Natural killer cell treated with Interleukin-12 subunit alpha and Interleukin-12 subunit beta and Interleukin-15 and Interleukin-18, amount 100 ng/mL, for 72 hours (primary cell): ENCODE results near the gene FNDC7. TPM values are rescaled to one million over a fixed set of nuclear protein-coding genes. Genes with fewer than 3 reads are reported as not detected.
A peak's percentile ranks its signal among the peaks of the same experiment; 100 is the strongest.
"Not testable (repeated sequence)": the region's sequence is repeated elsewhere in the genome, so short reads cannot be mapped to it uniquely, and the experiment has no call there.

Experiments used
- ATAC-seq, 2 donors: fragments of 150-1000 bp; cut with Tn5 transposase in 1 of 2; sonication (Bioruptor Pico), chemical (Tn5 transposase) in 1 of 2; 2 replicates each; pipeline ENCODE4 v1.10.0; 2021
- DNase-seq: peaks from one replicate; pipeline ENCODE4 v3.0.0; 2022; ENCODE audit warnings: low spot score
- H3K27ac Mint-ChIP-seq, 2 donors: 1 replicate in 1 of 2; 2 replicates in 1 of 2; pipeline ENCODE4 v1.8.0; 2022; ENCODE audit warnings: mixed read lengths in 2 of 2, mild to moderate bottlenecking in 1 of 2, moderate library complexity in 1 of 2
- H3K27me3 Mint-ChIP-seq, 2 donors: 1 replicate in 1 of 2; 2 replicates in 1 of 2; pipeline ENCODE4 v1.8.0; 2022; ENCODE audit warnings: mixed read lengths in 2 of 2
- H3K36me3 Mint-ChIP-seq: one replicate; pipeline ENCODE4 v1.8.0; 2022; ENCODE audit warnings: mixed read lengths
- H3K4me1 Mint-ChIP-seq, 2 donors: 1 replicate in 1 of 2; 2 replicates in 1 of 2; pipeline ENCODE4 v1.8.0; 2022; ENCODE audit warnings: low read depth in 2 of 2, mixed read lengths in 2 of 2, mild to moderate bottlenecking in 1 of 2
- H3K4me3 Mint-ChIP-seq: one replicate; pipeline ENCODE4 v1.8.0; 2022; ENCODE audit warnings: mixed read lengths
- H3K9me3 Mint-ChIP-seq: 2 replicates; pipeline ENCODE4 v1.8.0; 2022; ENCODE audit warnings: mixed read lengths
- total RNA-seq, 2 donors: library from RNA; stranded (reverse); gene quantifications; one replicate each; pipeline ENCODE4 v1.2.3, GENCODE V29; 2022

FNDC7 gene
- total RNA-seq, 2 donors from 2014 or later, result 0.12 TPM; not detected in 1

DNA sequence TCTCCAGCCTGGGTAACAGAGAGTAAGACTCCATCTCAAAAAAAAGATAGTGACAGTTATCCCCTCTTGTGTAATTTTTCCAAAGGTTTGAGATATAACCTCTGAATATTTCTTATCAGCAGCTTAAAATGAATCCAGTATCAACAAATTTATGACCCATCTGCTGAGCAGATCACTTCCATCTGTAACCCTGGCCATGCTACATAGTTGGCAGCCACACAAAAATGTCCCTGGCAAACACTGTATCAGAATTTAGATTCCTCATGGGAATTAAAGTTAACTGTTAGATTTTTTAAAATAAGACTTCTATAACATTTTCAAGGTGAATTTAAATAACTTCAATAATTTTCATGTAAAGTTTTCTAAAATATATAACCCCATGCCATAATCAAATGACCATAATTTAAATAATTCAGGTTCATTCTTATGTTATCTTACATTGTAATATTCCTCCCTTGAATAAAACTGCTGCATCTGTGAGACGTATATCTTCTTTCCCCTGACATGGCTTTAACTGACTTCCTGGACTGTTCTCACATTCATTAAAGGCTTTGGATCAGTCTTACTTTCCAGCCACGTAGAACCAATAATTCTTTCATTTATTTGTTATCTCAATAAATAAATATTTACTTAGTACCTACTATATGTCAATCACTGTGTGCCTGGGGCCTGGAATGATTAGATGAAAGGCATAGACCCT, 25.9 kb upstream of the FNDC7 start:
- H3K4me3 Mint-ChIP-seq, result no peak overlapping the region
- no peaks in the 10 kb centered on the region for H3K36me3 Mint-ChIP-seq
- peak overlapping the region in 1 of 2 donors; percentile 50 for H3K27ac Mint-ChIP-seq
- DNase-seq, result no peak
- ATAC-seq, result no peak
- H3K9me3 Mint-ChIP-seq, result no peaks in the 10 kb centered on the region
- H3K4me1 Mint-ChIP-seq, result peaks cover 14 to 20% of the 10 kb centered on the region in 2 donors
- no peaks in the 10 kb centered on the region for H3K27me3 Mint-ChIP-seq

DNA sequence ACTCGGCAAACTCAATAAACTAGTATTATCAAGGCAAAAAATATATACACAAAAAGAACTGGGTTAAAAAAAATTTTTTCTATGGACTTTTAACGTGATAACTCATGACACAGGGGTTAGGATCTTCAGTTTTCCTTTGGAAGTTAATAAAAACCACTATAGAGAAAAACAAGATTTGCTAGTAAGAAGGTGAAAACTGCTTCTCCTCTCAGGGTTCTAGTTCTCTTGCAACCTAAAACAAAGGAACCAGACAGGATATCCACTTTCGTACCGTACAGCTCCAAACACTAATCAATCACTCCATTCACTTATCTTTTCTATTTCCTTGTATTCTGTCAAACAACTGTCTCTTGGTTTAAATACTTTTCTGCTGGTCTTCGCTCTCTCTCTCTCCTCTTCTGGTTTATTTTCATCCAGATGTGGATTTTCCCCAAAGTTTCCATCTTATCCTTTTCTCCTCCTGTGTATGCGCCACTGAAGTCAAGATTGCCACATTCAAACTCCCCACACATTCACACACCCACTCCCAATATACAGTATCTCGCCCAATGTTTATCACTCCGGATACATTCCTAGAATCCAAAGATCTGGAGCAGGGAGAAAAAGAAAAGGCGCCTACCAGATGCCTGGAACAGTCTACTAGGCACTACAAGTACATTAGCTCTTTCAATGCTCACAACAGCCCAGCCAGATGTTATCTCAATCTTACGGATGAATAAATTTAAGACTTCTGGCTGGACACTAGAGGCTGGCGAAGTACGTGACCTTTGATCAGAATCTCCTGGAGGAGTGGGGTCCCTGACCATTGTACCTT, 21.4 kb upstream of the FNDC7 start:
- ATAC-seq, result no peak
- Mint-ChIP-seq H3K4me1 (peaks cover 31 to 39% of the 10 kb centered on the region in 2 donors), H3K4me3 (peak overlapping the region; percentile 93), H3K9me3 (no peaks in the 10 kb centered on the region), H3K27ac (peak overlapping the region; percentile 96 to 99), H3K27me3 (no peaks in the 10 kb centered on the region), H3K36me3 (peaks cover 27% of the 10 kb centered on the region)
- no peak for DNase-seq

DNA sequence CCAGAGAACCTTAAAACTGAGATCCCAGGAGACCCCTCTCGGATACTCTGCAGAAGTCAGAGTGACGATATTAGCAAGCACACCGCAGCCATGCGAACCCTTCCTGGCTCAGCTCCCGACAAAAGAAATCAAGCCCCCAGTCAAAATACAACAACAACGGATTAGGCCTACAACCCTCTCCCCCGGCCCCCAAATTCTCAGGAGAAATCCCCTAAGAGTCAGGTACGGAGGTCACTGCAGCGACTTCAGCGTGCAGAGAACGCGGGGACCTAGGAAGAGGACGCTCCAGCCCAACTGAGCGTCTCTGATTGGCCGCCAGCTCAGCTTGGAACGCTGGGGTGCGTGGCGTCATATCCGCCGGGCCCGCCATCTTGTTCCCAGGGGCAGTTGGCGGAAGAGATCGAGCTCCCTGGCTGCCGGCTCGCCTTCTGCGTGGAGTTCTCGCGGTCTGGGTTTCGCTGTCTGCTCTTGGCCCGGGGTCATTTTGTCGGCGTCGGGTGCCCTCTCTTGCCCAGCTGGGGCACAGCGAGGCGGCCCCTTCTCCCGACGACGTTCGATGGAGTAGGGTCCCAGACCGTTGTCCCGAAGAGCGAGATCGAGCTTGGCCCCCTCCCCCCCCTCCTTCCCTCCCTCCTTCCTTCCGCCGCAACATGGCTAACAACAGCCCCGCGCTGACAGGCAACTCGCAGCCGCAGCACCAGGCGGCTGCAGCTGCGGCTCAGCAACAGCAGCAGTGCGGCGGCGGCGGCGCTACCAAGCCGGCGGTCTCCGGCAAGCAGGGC, 20.6 kb upstream of the FNDC7 start, which contains the start of gene PRPF38B:
Gene PRPF38B (plus strand): TSS at position 369 of the 782 bp plus-strand sequence. CDS start 282 bp downstream, at position 651.
- Mint-ChIP-seq H3K27ac (peak within 1 kb of the TSS; percentile 96 to 99), H3K27me3 (no peaks in the 10 kb centered on the region), H3K4me3 (peak within 1 kb of the TSS; percentile 93), H3K36me3 (peaks cover 30% of the 10 kb centered on the region), H3K4me1 (peaks cover 31 to 42% of the 10 kb centered on the region in 2 donors), H3K9me3 (no peaks in the 10 kb centered on the region)
- peak; percentile 94 for DNase-seq
- ATAC-seq, result peak; percentile 96 to 98

DNA sequence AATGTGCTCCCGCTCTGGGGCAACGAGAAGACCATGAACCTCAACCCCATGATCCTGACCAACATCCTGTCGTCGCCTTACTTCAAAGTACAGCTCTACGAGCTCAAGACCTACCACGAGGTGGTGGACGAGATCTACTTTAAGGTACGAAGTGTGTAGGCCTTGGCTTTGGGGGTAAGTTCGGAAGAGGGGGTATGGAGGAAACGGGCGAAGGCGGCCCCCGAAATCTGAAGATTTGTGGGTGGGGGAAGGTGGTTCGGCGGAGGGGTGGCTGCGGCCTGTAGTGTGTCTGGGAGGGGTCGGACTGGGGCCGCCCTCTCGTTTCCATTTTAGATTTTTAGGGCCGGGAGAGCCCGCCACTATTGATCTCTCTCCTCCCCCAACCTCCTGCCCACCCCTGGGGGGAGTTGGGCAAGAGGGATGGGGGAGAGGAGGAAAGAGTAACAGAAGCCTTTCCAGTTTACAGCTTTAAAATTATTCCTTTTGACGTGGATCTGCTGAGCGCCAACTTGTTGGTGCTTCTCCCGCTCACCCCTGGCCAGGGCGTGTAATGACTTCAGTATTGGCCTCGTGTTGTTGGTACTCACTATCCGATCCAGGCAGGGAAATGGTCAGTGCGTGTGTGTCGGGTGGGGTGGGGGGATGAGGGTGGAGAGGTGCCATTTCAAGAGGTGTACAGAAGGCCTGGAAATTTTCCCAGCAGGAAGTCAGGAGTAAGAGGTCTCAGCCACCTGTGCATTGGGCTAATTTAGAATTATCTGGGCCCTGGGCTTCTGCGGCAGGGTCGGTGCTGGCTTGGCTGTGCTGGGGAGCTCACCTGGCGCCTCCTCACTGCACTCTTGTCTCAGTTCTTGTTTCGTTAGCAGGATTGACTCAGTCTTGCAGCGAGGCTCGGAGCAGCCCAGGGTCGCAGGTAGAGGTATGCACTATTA, 19.7 kb upstream of the FNDC7 start:
- Mint-ChIP-seq H3K4me1 (peaks cover 36 to 48% of the 10 kb centered on the region in 2 donors), H3K36me3 (peaks cover 37% of the 10 kb centered on the region), H3K27me3 (no peaks in the 10 kb centered on the region), H3K27ac (peak overlapping the region; percentile 96 to 99), H3K9me3 (no peaks in the 10 kb centered on the region), H3K4me3 (peak overlapping the region; percentile 93)
- DNase-seq (no peak), ATAC-seq (peak; percentile 80)

DNA sequence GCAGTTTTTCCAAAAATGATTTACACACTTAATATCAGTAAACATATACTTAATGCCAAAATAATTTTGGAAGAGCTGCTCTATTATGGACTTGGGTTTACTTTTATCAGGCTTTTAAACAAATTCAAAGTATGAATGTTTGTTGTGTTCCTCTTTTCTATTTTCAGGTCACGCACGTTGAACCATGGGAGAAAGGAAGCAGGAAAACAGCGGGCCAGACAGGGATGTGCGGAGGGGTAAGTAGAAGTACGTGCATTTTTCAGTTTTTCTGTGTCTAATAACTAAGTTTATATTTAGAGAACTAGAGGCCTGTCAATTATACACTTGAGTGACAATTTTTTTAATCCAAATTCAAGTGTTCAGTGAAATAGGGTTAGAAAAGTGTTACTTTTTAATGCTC, 17.2 kb upstream of the FNDC7 start:
- H3K4me3 Mint-ChIP-seq, result peak overlapping the region; percentile 80
- H3K27me3 Mint-ChIP-seq, result no peaks in the 10 kb centered on the region
- peak overlapping the region; percentile 82 to 96 for H3K27ac Mint-ChIP-seq
- H3K36me3 Mint-ChIP-seq, result peaks cover 62% of the 10 kb centered on the region
- H3K4me1 Mint-ChIP-seq, result peaks cover 48 to 53% of the 10 kb centered on the region in 2 donors
- H3K9me3 Mint-ChIP-seq, result no peaks in the 10 kb centered on the region
- no peak for ATAC-seq
- DNase-seq, result no peak

DNA sequence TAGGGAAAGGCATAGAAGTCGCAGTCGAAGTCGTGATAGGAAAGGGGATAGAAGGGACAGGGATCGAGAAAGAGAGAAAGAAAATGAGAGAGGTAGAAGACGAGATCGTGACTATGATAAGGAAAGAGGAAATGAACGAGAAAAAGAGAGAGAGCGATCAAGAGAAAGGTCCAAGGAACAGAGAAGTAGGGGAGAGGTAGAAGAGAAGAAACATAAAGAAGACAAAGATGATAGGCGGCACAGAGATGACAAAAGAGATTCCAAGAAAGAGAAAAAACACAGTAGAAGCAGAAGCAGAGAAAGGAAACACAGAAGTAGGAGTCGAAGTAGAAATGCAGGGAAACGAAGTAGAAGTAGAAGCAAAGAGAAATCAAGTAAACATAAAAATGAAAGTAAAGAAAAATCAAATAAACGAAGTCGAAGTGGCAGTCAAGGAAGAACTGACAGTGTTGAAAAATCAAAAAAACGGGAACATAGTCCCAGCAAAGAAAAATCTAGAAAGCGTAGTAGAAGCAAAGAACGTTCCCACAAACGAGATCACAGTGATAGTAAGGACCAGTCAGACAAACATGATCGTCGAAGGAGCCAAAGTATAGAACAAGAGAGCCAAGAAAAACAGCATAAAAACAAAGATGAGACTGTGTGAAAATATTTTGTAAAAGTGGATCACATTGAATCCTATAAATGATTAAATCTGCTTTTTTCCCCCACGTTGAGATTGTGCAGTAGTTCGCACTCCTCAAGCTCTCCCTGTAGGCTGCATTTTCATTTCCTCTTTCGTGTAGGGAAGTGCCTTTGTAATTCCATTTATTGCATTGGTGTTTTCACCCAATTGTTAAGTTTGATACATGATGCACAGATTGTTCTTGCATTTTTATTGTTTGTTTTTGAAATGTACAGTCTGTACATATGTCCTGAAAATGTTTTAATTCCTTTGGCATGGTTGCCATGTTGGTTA, 13.1 kb upstream of the FNDC7 start:
- DNase-seq, result no peak
- Mint-ChIP-seq H3K9me3 (no peaks in the 10 kb centered on the region), H3K4me3 (peak overlapping the region; percentile 4), H3K27me3 (no peaks in the 10 kb centered on the region), H3K36me3 (peaks cover 44% of the 10 kb centered on the region), H3K4me1 (peaks cover 30 to 43% of the 10 kb centered on the region in 2 donors), H3K27ac (peak overlapping the region; percentile 14 to 56)
- ATAC-seq, result no peak

DNA sequence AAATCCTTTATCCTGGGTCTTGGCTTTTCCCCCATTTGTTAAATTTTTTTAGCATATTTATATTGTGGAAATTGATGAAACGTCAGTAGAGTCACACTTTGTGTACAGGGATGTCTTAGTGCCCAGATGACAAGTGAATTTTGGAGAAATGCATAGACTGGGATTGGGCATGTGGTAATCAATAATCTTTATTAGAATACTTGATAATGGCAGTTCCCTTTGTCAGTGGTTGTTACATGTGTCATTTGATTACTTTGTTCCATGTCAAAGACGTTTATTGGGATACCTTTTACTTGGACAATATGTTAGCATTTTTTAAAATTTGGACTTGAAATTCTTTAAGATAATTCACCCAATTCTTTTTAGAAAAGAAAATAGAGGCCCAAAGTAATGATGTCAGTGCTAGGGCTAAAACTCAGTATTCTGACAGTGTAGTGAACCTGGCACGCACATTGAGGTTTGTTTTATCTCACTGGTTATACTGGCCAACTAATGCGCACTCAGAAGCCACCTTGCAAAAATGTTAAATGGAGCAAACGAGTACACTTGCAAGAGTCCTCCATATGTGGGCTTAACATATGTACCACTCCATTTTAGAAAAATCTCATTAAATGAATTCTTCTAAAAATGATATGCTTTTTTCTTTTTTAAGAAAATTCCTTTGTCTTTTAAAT, 11.4 kb upstream of the FNDC7 start:
- peaks cover 33 to 49% of the 10 kb centered on the region in 2 donors for H3K4me1 Mint-ChIP-seq
- no peak overlapping the region for H3K4me3 Mint-ChIP-seq
- H3K36me3 Mint-ChIP-seq, result peaks cover 35% of the 10 kb centered on the region
- no peaks in the 10 kb centered on the region for H3K9me3 Mint-ChIP-seq
- no peak overlapping the region for H3K27ac Mint-ChIP-seq
- H3K27me3 Mint-ChIP-seq, result no peaks in the 10 kb centered on the region
- ATAC-seq, result no peak
- DNase-seq, result no peak

DNA sequence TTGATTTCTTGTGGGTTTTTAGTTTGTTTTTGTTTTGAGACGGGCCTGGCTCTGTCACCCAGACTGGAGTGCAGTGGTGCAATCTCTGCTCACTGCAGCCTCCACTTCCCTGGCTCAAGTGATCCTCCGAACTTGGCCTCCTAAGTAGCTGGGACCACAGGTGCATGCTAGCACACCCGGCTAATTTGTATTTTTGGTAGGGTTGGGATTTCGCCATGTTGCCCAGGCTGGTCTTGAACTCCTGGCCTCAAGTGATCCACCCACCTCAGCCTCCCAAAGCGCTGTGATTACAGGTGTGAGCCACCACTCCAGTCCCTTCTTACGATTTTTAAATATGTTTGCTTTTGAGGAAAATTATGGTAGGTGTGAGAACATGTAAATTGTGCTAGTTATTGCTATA, 10.6 kb upstream of the FNDC7 start:
- Mint-ChIP-seq H3K27ac (peak overlapping the region; percentile 9 to 71), H3K36me3 (peaks cover 32% of the 10 kb centered on the region), H3K4me1 (peaks cover 33 to 46% of the 10 kb centered on the region in 2 donors)
- not testable (repeated sequence) for H3K9me3 Mint-ChIP-seq, DNase-seq, H3K27me3 Mint-ChIP-seq, H3K4me3 Mint-ChIP-seq, ATAC-seq

DNA sequence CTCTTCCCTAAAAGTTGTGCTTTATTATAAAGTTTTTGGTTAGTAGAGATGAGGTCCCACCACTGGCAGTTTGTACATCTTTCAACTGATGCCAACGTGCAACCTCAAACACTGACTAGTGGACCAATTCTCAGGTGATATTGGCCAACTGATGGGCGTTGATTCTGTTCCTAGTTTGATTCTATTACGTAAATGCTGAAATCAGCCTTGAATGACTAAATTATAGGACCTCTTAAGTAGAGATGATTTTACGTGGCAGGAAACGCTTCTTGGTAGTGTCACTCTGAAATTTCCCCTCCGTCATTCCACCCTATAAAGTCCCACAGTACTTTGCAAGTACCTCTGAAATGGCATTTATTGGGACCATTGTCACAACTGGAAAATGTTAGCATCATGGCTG, 8.8 kb upstream of the FNDC7 start:
- H3K4me3 Mint-ChIP-seq, result peak overlapping the region; percentile 48

DNA sequence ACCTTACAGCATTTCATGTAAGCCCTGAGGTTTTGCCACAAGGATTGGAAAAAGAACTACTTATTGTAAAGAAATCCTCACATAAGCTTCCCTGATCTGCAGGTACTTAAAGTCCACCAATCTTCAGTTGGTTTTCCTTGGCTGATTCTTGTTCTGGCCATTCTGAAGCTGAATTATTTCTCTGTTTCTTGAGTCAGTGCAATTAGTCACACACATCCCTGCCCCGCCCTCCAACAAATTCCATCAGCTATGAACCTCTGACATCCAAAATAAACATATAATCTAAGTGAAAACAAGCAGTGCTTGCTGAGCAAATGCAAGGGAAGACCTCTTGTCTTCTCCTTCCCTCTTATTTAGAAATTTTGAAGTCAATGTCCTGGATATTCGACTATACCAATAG, 8.2 kb upstream of the FNDC7 start:
- ATAC-seq (no peak), DNase-seq (no peak)
- Mint-ChIP-seq H3K4me1 (peaks cover 29 to 41% of the 10 kb centered on the region in 2 donors), H3K9me3 (no peaks in the 10 kb centered on the region), H3K4me3 (peak overlapping the region; percentile 48), H3K36me3 (peaks cover 10% of the 10 kb centered on the region), H3K27ac (peak overlapping the region; percentile 71 to 88), H3K27me3 (no peaks in the 10 kb centered on the region)

More for the DNA sequence above, 8.8 kb upstream of the FNDC7 start:
- no peak for DNase-seq
- no peaks in the 10 kb centered on the region for H3K9me3 Mint-ChIP-seq
- H3K27me3 Mint-ChIP-seq, result no peaks in the 10 kb centered on the region
- peak; percentile 86 to 91 for ATAC-seq
- peaks cover 15% of the 10 kb centered on the region for H3K36me3 Mint-ChIP-seq
- H3K4me1 Mint-ChIP-seq, result peaks cover 31 to 43% of the 10 kb centered on the region in 2 donors
- H3K27ac Mint-ChIP-seq, result peak overlapping the region; percentile 71 to 88

DNA sequence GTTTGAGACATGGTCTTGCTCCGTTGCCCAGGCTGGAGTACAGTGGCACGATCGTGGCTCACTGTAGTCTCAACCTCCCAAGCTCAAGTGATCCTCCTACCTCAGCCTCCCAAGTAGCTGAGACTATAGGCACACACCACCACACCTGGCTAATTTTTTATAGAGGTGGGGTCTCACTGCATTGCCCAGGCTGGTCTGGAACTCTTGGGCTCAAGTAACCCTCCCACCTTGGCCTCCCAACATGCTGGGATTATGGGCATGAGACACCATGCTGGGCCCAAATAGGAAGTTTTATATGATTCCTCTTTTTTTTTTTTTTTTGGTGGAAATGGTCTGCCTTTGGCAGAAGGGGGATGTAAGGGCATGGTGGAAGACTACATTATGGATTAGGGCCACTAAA, 6.1 kb upstream of the FNDC7 start:
- Mint-ChIP-seq H3K4me3 (no peak overlapping the region), H3K27ac (peak overlapping the region; percentile 0 to 45), H3K9me3 (no peaks in the 10 kb centered on the region), H3K4me1 (peaks cover 24 to 41% of the 10 kb centered on the region in 2 donors), H3K36me3 (no peaks in the 10 kb centered on the region), H3K27me3 (no peaks in the 10 kb centered on the region)
- ATAC-seq, result no peak
- DNase-seq, result no peak
